Sigmoid colon (tissue), 7 donors: ENCODE data around the gene MRPL14. TPM values are rescaled to one million over a fixed set of nuclear protein-coding genes. Genes with fewer than 3 reads are reported as not detected.
"Not testable (repeated sequence)": the region's sequence is repeated elsewhere in the genome, so short reads cannot be mapped to it uniquely, and the experiment has no call there.

Experiments
- DNase-seq: peaks from one replicate; pipeline ENCODE4 v3.0.0-alpha.2; 2019
- H3K27ac ChIP-seq, 4 donors: fragments of 200-600 bp; sonication (generic); one replicate each; pipeline ENCODE4 v1.5.1; 2016 to 2019; ENCODE audit warnings: mild to moderate bottlenecking in 1 of 4
- H3K27me3 ChIP-seq, 3 donors: fragments of 200-600 bp; sonication (generic); one replicate each; pipeline ENCODE4 v1.5.1; 2019; ENCODE audit warnings: mild to moderate bottlenecking in 1 of 3
- H3K36me3 ChIP-seq, 4 donors: fragments of 200-600 bp; sonication (generic); one replicate each; pipeline ENCODE4 v1.5.1; 2016 to 2019
- H3K4me1 ChIP-seq, 4 donors: fragments of 200-600 bp; sonication (generic); one replicate each; pipeline ENCODE4 v1.5.1; 2017 to 2019
- H3K4me3 ChIP-seq, 4 donors: fragments of 200-600 bp; sonication (generic); one replicate each; pipeline ENCODE4 v1.5.1; 2017 to 2019; ENCODE audit warnings: mild to moderate bottlenecking in 2 of 4, moderate library complexity in 1 of 4
- H3K9me3 ChIP-seq, 4 donors: fragments of 200-600 bp in 3 of 4; sonication (generic) in 3 of 4; one replicate each; pipeline versions ENCODE4 v1.5.1 to v1.6.1; 2013 to 2019
- CTCF ChIP-seq, 4 experiments: fragments of 450-650 bp in 3 of 4; fragments of 200-600 bp in 1 of 4; IDR thresholded peaks; one replicate each; pipeline ENCODE4 v1.5.1; 2016 to 2019; ENCODE audit warnings: antibody characterized with exemption in 4 of 4, mild to moderate bottlenecking in 3 of 4, moderate library complexity in 2 of 4
- EP300 ChIP-seq, 4 donors: sonication (generic); formaldehyde crosslinking; IDR thresholded peaks; one replicate each; pipeline ENCODE4 v1.6.1; 2017; ENCODE audit warnings: antibody characterized with exemption in 4 of 4
- POLR2A ChIP-seq, 2 donors: fragments of 450-650 bp; IDR thresholded peaks; one replicate each; pipeline ENCODE4 v1.6.1; 2016; ENCODE audit warnings: antibody characterized with exemption in 2 of 2, mild to moderate bottlenecking in 2 of 2, moderate library complexity in 2 of 2
- POLR2AphosphoS5 ChIP-seq, 4 donors: sonication (generic); formaldehyde crosslinking; IDR thresholded peaks; one replicate each; pipeline ENCODE4 v1.6.1; 2017; ENCODE audit warnings: antibody characterized with exemption in 4 of 4
- WGBS, 2 donors: extraction: QIAGEN DNeasy Blood & Tissue Kit; methylation state at CpG; one replicate each; pipeline ENCODE4 v1.1.7; 2013; 5-methylcytosine and 5-hydroxymethylcytosine counted together
- intact Hi-C: fragments of 100-400 bp; cut with DNase I; formaldehyde crosslinking; loops from one replicate; pipeline ENCODE4 v1.15.1; 2023
- polyA plus RNA-seq, 3 donors: library from polyadenylated mRNA; stranded (reverse); fragments of 200-250 nt; gene quantifications; one replicate each; pipeline ENCODE4 v1.2.3, GENCODE V29; 2013
- total RNA-seq, 4 donors: library from RNA; depleted of rRNA; stranded (reverse); fragments of >200 nt; gene quantifications; one replicate each; pipeline ENCODE4 v1.1.0, GENCODE V29; 2016
- donor health status: healthy with polysubstance abuse.
- donor health status: Bipolar disorder and iron deficiency.
- donor health status: healthy.

MRPL14 gene
- total and polyA plus RNA-seq, 7 donors = 32.4 to 150 (median 55.8) TPM

- H3K27ac ChIP-seq = no peak overlapping the region
- no peaks in the 10 kb centered on the region for H3K4me1 ChIP-seq
- no peaks in the 10 kb centered on the region for H3K9me3 ChIP-seq
- 70 to 90% methylated on average over 6 of the region's 6 CpGs for WGBS, 2 donors
- TF ChIP-seq CTCF (IDR thresholded peaks at IDR 0.05) (no peak), POLR2AphosphoS5 (IDR thresholded peaks at IDR 0.05) (no peak), EP300 (IDR thresholded peaks at IDR 0.05) (no peak), POLR2A (IDR thresholded peaks at IDR 0.05) (no peak)
- H3K36me3 ChIP-seq = peaks cover 0 to 3% (median 0%) of the 10 kb centered on the region in 4 donors
- intact Hi-C loops = loop anchor here (10.0 kb wide), 2 partner anchors 141 to 241 kb away; no protein-coding TSS in a partner anchor
- no peaks in the 10 kb centered on the region for H3K27me3 ChIP-seq
- no peak for DNase-seq
- no peak overlapping the region for H3K4me3 ChIP-seq
Measured at GRCh38 chr6:44093750-44094402, 33.4 kb downstream of the MRPL14 start.

- Histone ChIP-seq H3K9me3 (no peaks in the 10 kb centered on the region), H3K4me3 (no peak overlapping the region), H3K36me3 (peaks cover 0 to 3% (median 0%) of the 10 kb centered on the region in 4 donors), H3K27ac (no peak overlapping the region), H3K4me1 (no peaks in the 10 kb centered on the region), H3K27me3 (no peaks in the 10 kb centered on the region)
- WGBS, 2 donors = 91 to 93% methylated on average over 5 of the region's 5 CpGs
- TF ChIP-seq CTCF (IDR thresholded peaks at IDR 0.05) (no peak), EP300 (IDR thresholded peaks at IDR 0.05) (no peak), POLR2AphosphoS5 (IDR thresholded peaks at IDR 0.05) (no peak), POLR2A (IDR thresholded peaks at IDR 0.05) (no peak)
- DNase-seq = no peak
- intact Hi-C loops = loop anchor here (10.0 kb wide), 2 partner anchors 142 to 242 kb away; no protein-coding TSS in a partner anchor
Measured at GRCh38 chr6:44093066-44093465, 34.2 kb downstream of the MRPL14 start.

- H3K36me3 ChIP-seq = peaks cover 0 to 3% (median 0%) of the 10 kb centered on the region in 4 donors
- DNase-seq = no peak
- no peaks in the 10 kb centered on the region for H3K27me3 ChIP-seq
- intact Hi-C loops = loop anchor here (10.0 kb wide), 2 partner anchors 143 to 243 kb away; no protein-coding TSS in a partner anchor
- H3K9me3 ChIP-seq = no peaks in the 10 kb centered on the region
- H3K4me1 ChIP-seq = no peaks in the 10 kb centered on the region
- H3K4me3 ChIP-seq = no peak overlapping the region
- 71 to 84% methylated on average over 7 of the region's 7 CpGs for WGBS, 2 donors
- no peak overlapping the region for H3K27ac ChIP-seq
- TF ChIP-seq CTCF (IDR thresholded peaks at IDR 0.05) (no peak), POLR2A (IDR thresholded peaks at IDR 0.05) (no peak), EP300 (IDR thresholded peaks at IDR 0.05) (no peak), POLR2AphosphoS5 (IDR thresholded peaks at IDR 0.05) (no peak)
Measured at GRCh38 chr6:44091981-44092884, 35.0 kb downstream of the MRPL14 start.

GRCh38 chr6:44091356-44091755, 35.9 kb downstream of the MRPL14 start:
- H3K4me1 ChIP-seq, H3K4me3 ChIP-seq, DNase-seq, H3K36me3 ChIP-seq, H3K9me3 ChIP-seq, H3K27ac ChIP-seq, H3K27me3 ChIP-seq: not testable (repeated sequence)
- intact Hi-C loops = loop anchor here (10.0 kb wide), 2 partner anchors 143 to 243 kb away; no protein-coding TSS in a partner anchor
- 94 to 95% methylated on average over 3 of the region's 3 CpGs for WGBS, 2 donors

GRCh38 chr6:44090465-44090864, 36.8 kb downstream of the MRPL14 start:
- no peak for DNase-seq
- H3K4me1 ChIP-seq = no peaks in the 10 kb centered on the region
- no peak for TF ChIP-seq POLR2A (IDR thresholded peaks at IDR 0.05)
- no peak for TF ChIP-seq CTCF (IDR thresholded peaks at IDR 0.05)
- 92 to 95% methylated on average over 5 of the region's 5 CpGs for WGBS, 2 donors
- no peaks in the 10 kb centered on the region for H3K9me3 ChIP-seq
- H3K36me3 ChIP-seq = peaks cover 0 to 3% (median 0%) of the 10 kb centered on the region in 4 donors
- no peak overlapping the region for H3K4me3 ChIP-seq
- H3K27me3 ChIP-seq = no peaks in the 10 kb centered on the region
- intact Hi-C loops = loop anchor here (10.0 kb wide), 2 partner anchors 144 to 244 kb away; no protein-coding TSS in a partner anchor
- no peak overlapping the region for H3K27ac ChIP-seq
